ENCODE data around the gene TTC13. TPM values are rescaled to one million over a fixed set of nuclear protein-coding genes. Genes with fewer than 3 reads are reported as not detected.

The TTC13 gene
- polyA plus RNA-seq, 1 experiment, result 10.6 TPM

GRCh38 chr1:230899841-230900251 is 78.8 kb downstream of the TTC13 start:
- TF ChIP-seq, protein P1, sequence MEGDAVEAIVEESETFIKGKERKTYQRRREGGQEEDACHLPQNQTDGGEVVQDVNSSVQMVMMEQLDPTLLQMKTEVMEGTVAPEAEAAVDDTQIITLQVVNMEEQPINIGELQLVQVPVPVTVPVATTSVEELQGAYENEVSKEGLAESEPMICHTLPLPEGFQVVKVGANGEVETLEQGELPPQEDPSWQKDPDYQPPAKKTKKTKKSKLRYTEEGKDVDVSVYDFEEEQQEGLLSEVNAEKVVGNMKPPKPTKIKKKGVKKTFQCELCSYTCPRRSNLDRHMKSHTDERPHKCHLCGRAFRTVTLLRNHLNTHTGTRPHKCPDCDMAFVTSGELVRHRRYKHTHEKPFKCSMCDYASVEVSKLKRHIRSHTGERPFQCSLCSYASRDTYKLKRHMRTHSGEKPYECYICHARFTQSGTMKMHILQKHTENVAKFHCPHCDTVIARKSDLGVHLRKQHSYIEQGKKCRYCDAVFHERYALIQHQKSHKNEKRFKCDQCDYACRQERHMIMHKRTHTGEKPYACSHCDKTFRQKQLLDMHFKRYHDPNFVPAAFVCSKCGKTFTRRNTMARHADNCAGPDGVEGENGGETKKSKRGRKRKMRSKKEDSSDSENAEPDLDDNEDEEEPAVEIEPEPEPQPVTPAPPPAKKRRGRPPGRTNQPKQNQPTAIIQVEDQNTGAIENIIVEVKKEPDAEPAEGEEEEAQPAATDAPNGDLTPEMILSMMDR (IDR thresholded peaks at IDR 0.05; ENCODE audit: low read depth, low read length), result no peak
- no peaks in the 10 kb centered on the region for H3K27me3 ChIP-seq (ENCODE audit: control insufficient read depth, insufficient read depth, low read length)
- peaks cover 2% of the 10 kb centered on the region; the same call in 1 of the 2 replicates for H3K9me3 ChIP-seq (ENCODE audit: control insufficient read depth, insufficient read depth, low read length)
- no peak overlapping the region for H3K4me3 ChIP-seq (ENCODE audit: low read depth, low read length)
- DNase-seq (ENCODE audit: low read depth, low spot score), result peak; percentile 66
- POLR2A ChIA-PET, result interaction anchor here (1.1 kb wide), 1 partner anchor 21 kb away, joined by 3 read pairs; no protein-coding TSS in a partner anchor
- CTCF ChIA-PET, result interaction anchor here (2.2 to 2.7 kb wide), 2 partner anchors 18 to 102 kb away, joined by 6 to 16 read pairs; no protein-coding TSS in a partner anchor
- H3K27ac ChIP-seq (ENCODE audit: low read depth, low read length), result peak overlapping the region; percentile 42

GRCh38 chr1:230898748-230899147 is 79.9 kb downstream of the TTC13 start:
- Histone ChIP-seq H3K4me3 (ENCODE audit: low read depth, low read length) (no peak overlapping the region), H3K27me3 (ENCODE audit: control insufficient read depth, insufficient read depth, low read length) (peaks cover 3% of the 10 kb centered on the region), H3K9me3 (ENCODE audit: control insufficient read depth, insufficient read depth, low read length) (peaks cover 2% of the 10 kb centered on the region; the same call in 1 of the 2 replicates), H3K27ac (ENCODE audit: low read depth, low read length) (no peak overlapping the region)
- no peak for DNase-seq (ENCODE audit: low read depth, low spot score)
- ChIA-PET POLR2A (no interaction called here), CTCF (no interaction called here)
- TF ChIP-seq, protein P1 (IDR thresholded peaks at IDR 0.05; ENCODE audit: low read depth, low read length), result no peak

DNA sequence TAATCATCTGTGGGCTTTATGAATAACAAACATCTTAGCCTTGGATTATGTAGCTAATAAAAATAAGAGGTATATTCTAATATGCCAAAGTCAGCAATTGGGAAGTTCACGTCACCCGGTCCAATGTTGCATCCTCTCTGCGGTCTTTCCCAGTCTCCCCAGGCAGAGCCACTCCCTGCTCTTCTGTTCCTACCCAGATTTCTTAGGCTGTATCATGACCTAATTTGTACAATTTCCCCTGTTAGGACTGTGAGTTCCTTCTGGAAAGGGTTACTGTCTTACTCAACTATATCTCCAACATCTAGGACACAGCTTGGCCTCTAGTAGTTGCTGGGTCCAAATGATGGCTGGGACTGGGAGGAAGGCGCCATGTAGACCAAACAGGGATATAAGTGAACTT is 80.5 kb downstream of the TTC13 start:
- Histone ChIP-seq H3K27ac (ENCODE audit: low read depth, low read length) (no peak overlapping the region), H3K4me3 (ENCODE audit: low read depth, low read length) (no peak overlapping the region), H3K27me3 (ENCODE audit: control insufficient read depth, insufficient read depth, low read length) (peaks cover 3% of the 10 kb centered on the region), H3K9me3 (ENCODE audit: control insufficient read depth, insufficient read depth, low read length) (peaks cover 2% of the 10 kb centered on the region; the same call in 1 of the 2 replicates)
- CTCF ChIA-PET, result interaction anchor here (1.1 kb wide), 1 partner anchor 256 kb away, joined by 3 read pairs; the partner anchor contains the start of gene COG2
- DNase-seq (ENCODE audit: low read depth, low spot score), result no peak
- POLR2A ChIA-PET, result no interaction called here
- TF ChIP-seq, protein P1 (IDR thresholded peaks at IDR 0.05; ENCODE audit: low read depth, low read length), result no peak

DNA sequence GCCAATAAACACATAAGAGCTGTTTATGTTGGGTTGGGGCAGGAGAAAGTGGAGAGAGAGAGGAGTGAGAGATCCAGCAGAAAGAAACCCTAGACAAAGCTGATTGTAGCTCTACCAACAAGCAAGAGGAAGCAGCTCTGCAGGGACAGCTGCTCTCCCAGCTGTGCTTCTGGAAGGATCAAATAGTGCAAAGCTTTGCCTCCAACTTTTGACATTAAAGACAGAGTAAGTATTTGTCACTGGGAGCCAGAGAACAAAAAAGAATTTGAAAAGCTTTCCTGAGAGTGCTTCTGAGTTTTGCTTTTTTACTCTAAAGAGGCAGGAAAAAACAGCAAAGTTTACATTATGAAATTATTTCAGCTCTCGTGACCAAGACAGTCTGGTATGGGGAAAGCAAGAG is 81.9 kb downstream of the TTC13 start:
- no peak for DNase-seq (ENCODE audit: low read depth, low spot score)
- no peaks in the 10 kb centered on the region for H3K9me3 ChIP-seq (ENCODE audit: control insufficient read depth, insufficient read depth, low read length)
- TF ChIP-seq, protein P1 (IDR thresholded peaks at IDR 0.05; ENCODE audit: low read depth, low read length), result no peak
- no peak overlapping the region for H3K4me3 ChIP-seq (ENCODE audit: low read depth, low read length)
- ChIA-PET POLR2A (interaction anchor here (1.1 kb wide), 1 partner anchor 28 kb away, joined by 3 read pairs; no protein-coding TSS in a partner anchor), CTCF (interaction anchor here (1.1 kb wide), 1 partner anchor 21 kb away, joined by 5 read pairs; no protein-coding TSS in a partner anchor)
- H3K27me3 ChIP-seq (ENCODE audit: control insufficient read depth, insufficient read depth, low read length), result peaks cover 3% of the 10 kb centered on the region
- H3K27ac ChIP-seq (ENCODE audit: low read depth, low read length), result no peak overlapping the region

DNA sequence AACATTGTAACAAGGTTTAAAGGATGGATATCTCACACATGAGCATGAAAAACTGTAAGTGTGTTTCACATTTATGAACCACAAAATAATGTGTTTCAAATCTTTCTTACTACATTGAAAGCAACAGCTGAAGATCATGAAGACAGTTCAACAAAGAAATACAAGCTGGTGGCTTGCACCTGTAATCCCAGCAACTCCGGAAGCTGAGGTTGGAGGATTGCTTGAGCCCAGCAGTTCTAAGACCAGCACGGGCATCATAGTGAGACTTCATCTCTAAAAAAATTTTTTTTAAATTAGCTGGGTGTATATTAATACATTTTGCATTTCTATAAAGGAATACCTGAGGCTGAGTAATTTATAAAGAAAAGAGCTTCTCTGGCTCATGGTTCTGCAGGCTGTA is 83.2 kb downstream of the TTC13 start:
- H3K9me3 ChIP-seq (ENCODE audit: control insufficient read depth, insufficient read depth, low read length), result no peaks in the 10 kb centered on the region
- no peak for DNase-seq (ENCODE audit: low read depth, low spot score)
- CTCF ChIA-PET, result interaction anchor here (0.6 to 0.7 kb wide), 2 partner anchors 23 to 95 kb away, joined by 3 to 4 read pairs; no protein-coding TSS in a partner anchor
- H3K27me3 ChIP-seq (ENCODE audit: control insufficient read depth, insufficient read depth, low read length), result peaks cover 3% of the 10 kb centered on the region
- no peak overlapping the region for H3K27ac ChIP-seq (ENCODE audit: low read depth, low read length)
- POLR2A ChIA-PET, result no interaction called here
- no peak overlapping the region for H3K4me3 ChIP-seq (ENCODE audit: low read depth, low read length)
- TF ChIP-seq, protein P1 (IDR thresholded peaks at IDR 0.05; ENCODE audit: low read depth, low read length), result no peak

Data from AG04450 (cell line).